ENCODE results near the gene CTIF.
"Not testable (repeated sequence)": the region's sequence is repeated elsewhere in the genome, so short reads cannot be mapped to it uniquely, and the experiment has no call there.

CTIF gene

GRCh38 chr18:48649231-48649630 is 110.4 kb downstream of the CTIF start:
- Histone ChIP-seq H3K9me3 (ENCODE audit: insufficient read depth, low read length) (no peaks in the 10 kb centered on the region), H3K9ac (ENCODE audit: low read length) (no peak overlapping the region), H3K27ac (ENCODE audit: low read depth, low read length) (no peak overlapping the region), H3K27me3 (ENCODE audit: low read length) (no peaks in the 10 kb centered on the region), H3K36me3 (ENCODE audit: low read length) (no peaks in the 10 kb centered on the region), H3K79me2 (ENCODE audit: insufficient read depth, low read length) (no peaks in the 10 kb centered on the region), H3F3A (ENCODE audit: insufficient read depth) (no peaks in the 10 kb centered on the region), H3K4me2 (ENCODE audit: low read depth, low read length, poor library complexity, severe bottlenecking) (no peak overlapping the region), H3K4me3 (ENCODE audit: insufficient read depth, low read length, poor library complexity, severe bottlenecking) (no peak overlapping the region), H4K20me1 (ENCODE audit: low read depth, low read length) (no peaks in the 10 kb centered on the region), H3K9me2 (replicated peaks; ENCODE audit: insufficient read depth, low read length) (no peaks in the 10 kb centered on the region), H2AFZ (ENCODE audit: low read depth, low read length, severe bottlenecking) (no peak overlapping the region)
- no peak for TF ChIP-seq CTCF (IDR thresholded peaks at IDR 0.05; ENCODE audit: insufficient read depth, low read length, poor library complexity, severe bottlenecking)
- TF ChIP-seq EZH2phosphoT487 (conservative IDR thresholded peaks at IDR 0.05; ENCODE audit: low read length), result no peak

GRCh38 chr18:48654591-48654990 is 115.8 kb downstream of the CTIF start:
- H3F3A ChIP-seq (ENCODE audit: insufficient read depth); H3K27ac ChIP-seq (ENCODE audit: low read depth, low read length); H3K4me2 ChIP-seq (ENCODE audit: low read depth, low read length, poor library complexity, severe bottlenecking); H3K9ac ChIP-seq (ENCODE audit: low read length); H3K9me3 ChIP-seq (ENCODE audit: insufficient read depth, low read length); H3K27me3 ChIP-seq (ENCODE audit: low read length); H4K20me1 ChIP-seq (ENCODE audit: low read depth, low read length); H3K79me2 ChIP-seq (ENCODE audit: insufficient read depth, low read length); H3K9me2 ChIP-seq (replicated peaks; ENCODE audit: insufficient read depth, low read length); H3K4me3 ChIP-seq (ENCODE audit: insufficient read depth, low read length, poor library complexity, severe bottlenecking); H2AFZ ChIP-seq (ENCODE audit: low read depth, low read length, severe bottlenecking); H3K36me3 ChIP-seq (ENCODE audit: low read length): not testable (repeated sequence)

GRCh38 chr18:48655508-48655907 is 116.7 kb downstream of the CTIF start:
- no peak overlapping the region for H3K4me2 ChIP-seq (ENCODE audit: low read depth, low read length, poor library complexity, severe bottlenecking)
- H3K9me2 ChIP-seq (replicated peaks; ENCODE audit: insufficient read depth, low read length), result no peaks in the 10 kb centered on the region
- H3K79me2 ChIP-seq (ENCODE audit: insufficient read depth, low read length), result no peaks in the 10 kb centered on the region
- H2AFZ ChIP-seq (ENCODE audit: low read depth, low read length, severe bottlenecking), result no peak overlapping the region
- no peaks in the 10 kb centered on the region for H3K27me3 ChIP-seq (ENCODE audit: low read length)
- H4K20me1 ChIP-seq (ENCODE audit: low read depth, low read length), result no peaks in the 10 kb centered on the region
- no peak for TF ChIP-seq CTCF (IDR thresholded peaks at IDR 0.05; ENCODE audit: insufficient read depth, low read length, poor library complexity, severe bottlenecking)
- TF ChIP-seq EZH2phosphoT487 (conservative IDR thresholded peaks at IDR 0.05; ENCODE audit: low read length), result no peak
- H3K9ac ChIP-seq (ENCODE audit: low read length), result no peak overlapping the region
- H3K4me3 ChIP-seq (ENCODE audit: insufficient read depth, low read length, poor library complexity, severe bottlenecking), result no peak overlapping the region
- H3K9me3 ChIP-seq (ENCODE audit: insufficient read depth, low read length), result no peaks in the 10 kb centered on the region
- no peaks in the 10 kb centered on the region for H3F3A ChIP-seq (ENCODE audit: insufficient read depth)
- H3K27ac ChIP-seq (ENCODE audit: low read depth, low read length), result no peak overlapping the region
- no peaks in the 10 kb centered on the region for H3K36me3 ChIP-seq (ENCODE audit: low read length)

GRCh38 chr18:48656176-48656575 is 117.3 kb downstream of the CTIF start:
- Histone ChIP-seq H3K9me2 (replicated peaks; ENCODE audit: insufficient read depth, low read length) (no peaks in the 10 kb centered on the region), H4K20me1 (ENCODE audit: low read depth, low read length) (no peaks in the 10 kb centered on the region), H3K36me3 (ENCODE audit: low read length) (no peaks in the 10 kb centered on the region), H3K27me3 (ENCODE audit: low read length) (no peaks in the 10 kb centered on the region), H3K27ac (ENCODE audit: low read depth, low read length) (no peak overlapping the region), H2AFZ (ENCODE audit: low read depth, low read length, severe bottlenecking) (no peak overlapping the region), H3F3A (ENCODE audit: insufficient read depth) (no peaks in the 10 kb centered on the region), H3K9ac (ENCODE audit: low read length) (no peak overlapping the region), H3K79me2 (ENCODE audit: insufficient read depth, low read length) (no peaks in the 10 kb centered on the region), H3K4me2 (ENCODE audit: low read depth, low read length, poor library complexity, severe bottlenecking) (no peak overlapping the region), H3K9me3 (ENCODE audit: insufficient read depth, low read length) (no peaks in the 10 kb centered on the region), H3K4me3 (ENCODE audit: insufficient read depth, low read length, poor library complexity, severe bottlenecking) (no peak overlapping the region)
- TF ChIP-seq EZH2phosphoT487 (conservative IDR thresholded peaks at IDR 0.05; ENCODE audit: low read length) (no peak), CTCF (IDR thresholded peaks at IDR 0.05; ENCODE audit: insufficient read depth, low read length, poor library complexity, severe bottlenecking) (no peak)
